GM18909 (cell line): ENCODE results near the gene CRADD.
"Not testable (repeated sequence)": the region's sequence is repeated elsewhere in the genome, so short reads cannot be mapped to it uniquely, and the experiment has no call there.

Experiments used
- ATAC-seq: cut with Tn5 transposase; IDR thresholded peaks from one replicate; pipeline ENCODE4 v1.9.1; 2021; ENCODE audit warnings: mild to moderate bottlenecking; ENCODE audit not compliant: unreplicated experiment, poor library complexity

CRADD gene

GRCh38 chr12:93855261-93855660 is 178.1 kb downstream of the CRADD start:
- ATAC-seq, result no peak

- no peak for ATAC-seq
Measured at GRCh38 chr12:93856611-93857010, 179.4 kb downstream of the CRADD start.

GRCh38 chr12:93857279-93857938 is 180.2 kb downstream of the CRADD start:
- ATAC-seq, result no peak

- no peak for ATAC-seq
Measured at GRCh38 chr12:93857991-93858447, 180.8 kb downstream of the CRADD start.

GRCh38 chr12:93860668-93861373 is 183.6 kb downstream of the CRADD start:
- ATAC-seq, result no peak

GRCh38 chr12:93862424-93862823 is 185.2 kb downstream of the CRADD start:
- no peak for ATAC-seq

- no peak for ATAC-seq
Measured at GRCh38 chr12:93865751-93866150, 188.6 kb downstream of the CRADD start.

GRCh38 chr12:93868771-93869170 is 191.6 kb downstream of the CRADD start:
- ATAC-seq, result no peak

GRCh38 chr12:93870020-93870795 is 193.0 kb downstream of the CRADD start:
- ATAC-seq, result no peak

GRCh38 chr12:93871566-93871965 is 194.4 kb downstream of the CRADD start:
- ATAC-seq, result not testable (repeated sequence)

GRCh38 chr12:93873561-93873960 is 196.4 kb downstream of the CRADD start:
- ATAC-seq, result no peak

- ATAC-seq, result no peak
Measured at GRCh38 chr12:93875157-93875556, 198.0 kb downstream of the CRADD start.

- ATAC-seq, result no peak
Measured at GRCh38 chr12:93876360-93876759, 199.2 kb downstream of the CRADD start.

GRCh38 chr12:93877446-93877845 is 200.3 kb downstream of the CRADD start:
- no peak for ATAC-seq

GRCh38 chr12:93879476-93880421 is 202.6 kb downstream of the CRADD start:
- no peak for ATAC-seq

GRCh38 chr12:93880853-93881522 is 203.8 kb downstream of the CRADD start:
- ATAC-seq, result no peak

GRCh38 chr12:93882763-93883162 is 205.6 kb downstream of the CRADD start:
- no peak for ATAC-seq

GRCh38 chr12:93883436-93884154 is 206.4 kb downstream of the CRADD start:
- ATAC-seq, result no peak
